PC-9 (cell line): Measurements from ENCODE around the gene PLEKHA7. TPM values are rescaled to one million over a fixed set of nuclear protein-coding genes. Genes with fewer than 3 reads are reported as not detected.

Source experiments
- BruUV-seq: library from RNA; stranded (reverse); fragments of 400-500 nt; replicated peaks from 2 replicates; lab custom pipeline; 2021; lab: Mats Ljungman, UMichigan
- CTCF ChIA-PET: fragments of 300-600 bp; sonication (Branson Sonifier 250); formaldehyde crosslinking; loops from one replicate; lab custom pipeline; 2022; ENCODE audit warnings: antibody characterized with exemption; lab: Charles Lee
- POLR2A ChIA-PET: fragments of 300-600 bp; sonication (Branson Sonifier 250); formaldehyde crosslinking; loops from one replicate; lab custom pipeline; 2022; ENCODE audit warnings: antibody characterized with exemption; ENCODE audit not compliant: unreplicated experiment; lab: Charles Lee
- DNase-seq, 2 experiments: peaks; one replicate each; pipeline versions ENCODE4 v3.0.0 to v3.0.0-alpha.2; 2015 to 2022; ENCODE audit warnings: mixed read lengths in 1 of 2
- H2AFZ ChIP-seq: fragments of 200-600 bp; sonication (generic); 2 replicates; pipeline ENCODE4 v1.8.1; 2017; ENCODE audit warnings: antibody characterized with exemption
- H3F3A ChIP-seq: fragments of 200-600 bp; sonication (generic); 2 replicates; pipeline ENCODE4 v1.8.1; 2017; ENCODE audit warnings: antibody characterized with exemption, mild to moderate bottlenecking, low read depth; ENCODE audit not compliant: insufficient read depth
- H3K27ac ChIP-seq: fragments of 200-600 bp; sonication (generic); 2 replicates; pipeline ENCODE4 v1.6.1; 2016; ENCODE audit warnings: mixed run types
- H3K27me3 ChIP-seq: fragments of 200-600 bp; sonication (generic); 2 replicates; pipeline ENCODE4 v1.6.1; 2016; ENCODE audit warnings: low read depth, mixed run types; ENCODE audit not compliant: insufficient read depth
- H3K36me3 ChIP-seq: fragments of 200-600 bp; sonication (generic); 2 replicates; pipeline ENCODE4 v1.6.1; 2016; ENCODE audit warnings: low read depth, mixed run types
- H3K4me1 ChIP-seq: fragments of 200-600 bp; sonication (generic); replicated peaks from 2 replicates; pipeline ENCODE4 v1.6.1; 2016; ENCODE audit warnings: mixed run types; ENCODE audit not compliant: insufficient read depth
- H3K4me2 ChIP-seq: fragments of 200-600 bp; sonication (generic); 2 replicates; pipeline ENCODE4 v1.6.1; 2017; ENCODE audit warnings: mixed run types
- H3K4me3 ChIP-seq: fragments of 200-600 bp; sonication (generic); 2 replicates; pipeline ENCODE4 v1.6.1; 2016; ENCODE audit warnings: mixed run types
- H3K79me2 ChIP-seq: fragments of 200-600 bp; sonication (generic); 2 replicates; pipeline ENCODE4 v1.6.1; 2017; ENCODE audit warnings: low read depth, mixed run types
- H3K9me2 ChIP-seq: fragments of 200-600 bp; sonication (generic); 2 replicates; pipeline ENCODE4 v1.8.1; 2017; ENCODE audit warnings: mild to moderate bottlenecking; ENCODE audit not compliant: insufficient read depth
- H3K9me3 ChIP-seq: fragments of 200-600 bp; sonication (generic); 2 replicates; pipeline ENCODE4 v1.8.1; 2016; ENCODE audit warnings: low read depth; ENCODE audit not compliant: insufficient read depth
- H4K20me1 ChIP-seq: fragments of 200-600 bp; sonication (generic); 2 replicates; pipeline ENCODE4 v1.8.1; 2017; ENCODE audit not compliant: insufficient read depth
- EZH2 ChIP-seq: fragments of 200-600 bp; sonication (generic); IDR thresholded peaks from 2 replicates; pipeline ENCODE4 v1.8.0; 2017; ENCODE audit warnings: antibody characterized with exemption, low read depth
- intact Hi-C: fragments of 100-400 bp; cut with micrococcal nuclease; formaldehyde crosslinking; loops from one replicate; pipeline ENCODE4 v1.10.0; 2022; ENCODE audit not compliant: unreplicated experiment
- total RNA-seq: library from RNA; stranded (reverse); gene quantifications from 2 replicates; pipeline ENCODE4 v1.2.3, GENCODE V29; 2021
- TF ChIP-seq, protein P1 (sequence below): fragments of 200-600 bp; sonication (generic); conservative IDR thresholded peaks from 2 replicates; pipeline ENCODE4 v1.6.1; 2017; ENCODE audit warnings: mixed run types, antibody characterized with exemption, mild to moderate bottlenecking, moderate library complexity

PLEKHA7 gene
- total RNA-seq, 1 experiment from 2014 or later, result 26.9 TPM

DNA sequence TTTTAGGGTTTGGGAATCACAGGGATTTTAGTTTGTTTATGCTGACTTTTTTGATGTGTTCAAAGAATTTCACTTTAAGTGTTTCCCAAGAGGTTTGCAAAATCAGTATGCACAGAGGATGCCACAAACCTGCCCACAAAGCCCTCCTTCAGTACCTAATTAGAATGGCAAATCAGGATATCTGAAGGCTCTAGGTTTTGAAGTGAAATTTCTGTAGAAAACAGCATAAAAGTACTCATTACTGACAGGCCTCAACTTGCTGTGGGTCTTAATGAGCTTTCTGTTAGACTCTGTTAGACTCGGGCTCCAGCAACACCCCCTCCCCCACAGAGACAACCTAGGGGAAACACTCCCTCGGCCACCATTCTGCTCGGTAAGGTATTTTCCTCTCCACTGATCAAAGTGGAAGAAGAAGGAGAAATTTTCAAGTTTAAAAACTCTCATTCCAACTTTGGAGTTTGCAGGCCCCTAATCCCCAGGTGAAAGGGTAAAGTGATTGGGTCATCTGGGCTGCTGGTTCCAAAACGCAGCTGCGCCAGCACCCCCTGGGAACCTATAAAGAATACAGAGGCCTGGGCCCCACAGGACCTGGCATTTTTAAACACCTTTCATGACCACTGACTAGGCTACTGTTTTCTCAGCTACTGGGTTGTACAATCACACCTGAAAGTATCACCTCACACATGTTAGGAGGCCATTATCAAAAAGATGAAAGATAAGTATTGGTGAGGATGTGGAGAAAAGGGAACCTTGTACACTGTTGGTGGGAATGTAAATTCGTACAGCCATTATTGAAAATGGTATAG lies 67.5 kb downstream of the PLEKHA7 start:
- Histone ChIP-seq H3K27me3 (no peaks in the 10 kb centered on the region), H4K20me1 (no peaks in the 10 kb centered on the region), H3K79me2 (peaks cover 36% of the 10 kb centered on the region), H3K4me3 (no peak overlapping the region), H3K27ac (peak overlapping the region; percentile 31; the same call in 1 of the 2 replicates), H3K4me2 (0 out of 2 replicates have a peak overlapping the region, but pooled peaks have one; percentile 19), H3F3A (peaks cover 2% of the 10 kb centered on the region; the same call in 1 of the 2 replicates), H3K9me3 (no peaks in the 10 kb centered on the region), H3K4me1 (peaks cover 15% of the 10 kb centered on the region), H3K9me2 (no peaks in the 10 kb centered on the region), H3K36me3 (no peaks in the 10 kb centered on the region), H2AFZ (no peak overlapping the region)
- CTCF ChIA-PET, result interaction anchor here (0.7 to 2.2 kb wide), 3 partner anchors 33 to 117 kb away, joined by 3 to 20 read pairs (median 3); no protein-coding TSS in a partner anchor
- POLR2A ChIA-PET, result no interaction called here
- TF ChIP-seq, protein P1, sequence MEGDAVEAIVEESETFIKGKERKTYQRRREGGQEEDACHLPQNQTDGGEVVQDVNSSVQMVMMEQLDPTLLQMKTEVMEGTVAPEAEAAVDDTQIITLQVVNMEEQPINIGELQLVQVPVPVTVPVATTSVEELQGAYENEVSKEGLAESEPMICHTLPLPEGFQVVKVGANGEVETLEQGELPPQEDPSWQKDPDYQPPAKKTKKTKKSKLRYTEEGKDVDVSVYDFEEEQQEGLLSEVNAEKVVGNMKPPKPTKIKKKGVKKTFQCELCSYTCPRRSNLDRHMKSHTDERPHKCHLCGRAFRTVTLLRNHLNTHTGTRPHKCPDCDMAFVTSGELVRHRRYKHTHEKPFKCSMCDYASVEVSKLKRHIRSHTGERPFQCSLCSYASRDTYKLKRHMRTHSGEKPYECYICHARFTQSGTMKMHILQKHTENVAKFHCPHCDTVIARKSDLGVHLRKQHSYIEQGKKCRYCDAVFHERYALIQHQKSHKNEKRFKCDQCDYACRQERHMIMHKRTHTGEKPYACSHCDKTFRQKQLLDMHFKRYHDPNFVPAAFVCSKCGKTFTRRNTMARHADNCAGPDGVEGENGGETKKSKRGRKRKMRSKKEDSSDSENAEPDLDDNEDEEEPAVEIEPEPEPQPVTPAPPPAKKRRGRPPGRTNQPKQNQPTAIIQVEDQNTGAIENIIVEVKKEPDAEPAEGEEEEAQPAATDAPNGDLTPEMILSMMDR, result no peak
- no peak for TF ChIP-seq EZH2
- intact Hi-C loops, result loop anchor here (1.0 to 2.0 kb wide), 3 partner anchors 40 to 117 kb away; no protein-coding TSS in a partner anchor
- BruUV-seq, result no TSS peak
- no peak for DNase-seq

DNA sequence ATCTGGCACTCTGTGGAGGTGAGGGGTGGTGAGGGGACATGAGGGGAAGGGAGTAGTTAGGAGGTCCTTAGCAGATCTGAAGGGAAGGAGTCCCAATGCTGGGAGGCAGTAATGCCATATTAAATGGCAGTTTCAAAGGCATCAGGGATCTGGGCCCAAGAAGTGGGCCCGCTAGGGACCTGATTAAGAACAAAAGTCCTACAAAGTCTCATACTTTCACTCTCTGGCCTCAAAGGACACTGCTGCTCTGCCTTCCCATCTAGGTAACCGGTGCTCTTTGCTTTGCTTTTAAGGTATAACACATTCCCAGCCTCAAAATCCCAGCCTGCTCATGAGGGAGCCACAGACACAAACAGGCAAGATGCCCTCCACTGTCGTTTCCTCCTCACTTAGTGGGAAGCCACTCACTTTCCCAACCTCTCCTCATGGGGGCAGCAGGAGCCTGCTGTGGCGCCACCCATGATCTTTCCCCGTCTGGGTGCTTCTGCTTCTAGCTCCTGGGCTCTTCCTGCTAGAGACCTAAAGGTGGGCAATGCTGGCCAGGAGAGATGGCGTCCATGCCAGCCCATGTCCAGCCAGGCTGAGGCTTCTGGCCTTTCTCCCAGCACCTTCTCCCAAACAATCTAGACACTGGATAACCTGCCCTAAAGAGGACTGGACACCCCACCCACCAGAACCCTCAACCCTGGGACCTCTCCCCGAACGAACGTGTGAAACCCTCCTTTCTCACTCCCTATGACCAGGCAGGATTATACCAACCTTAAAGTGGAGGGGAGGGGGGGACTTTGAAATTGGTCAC lies 68.3 kb downstream of the PLEKHA7 start:
- CTCF ChIA-PET, result interaction anchor here (0.7 to 2.2 kb wide), 3 partner anchors 33 to 117 kb away, joined by 3 to 20 read pairs (median 3); no protein-coding TSS in a partner anchor
- H3K4me2 ChIP-seq, result 0 out of 2 replicates have a peak overlapping the region, but pooled peaks have one; percentile 19
- BruUV-seq, result no TSS peak
- H3F3A ChIP-seq, result no peaks in the 10 kb centered on the region; the same call in 1 of the 2 replicates
- H3K27ac ChIP-seq, result no peak overlapping the region; the same call in 1 of the 2 replicates
- H4K20me1 ChIP-seq, result no peaks in the 10 kb centered on the region
- peaks cover 28% of the 10 kb centered on the region for H3K79me2 ChIP-seq
- DNase-seq, result peak; percentile 58 to 73
- no peaks in the 10 kb centered on the region for H3K27me3 ChIP-seq
- no peaks in the 10 kb centered on the region for H3K9me2 ChIP-seq
- no peaks in the 10 kb centered on the region for H3K9me3 ChIP-seq
- peaks cover 15% of the 10 kb centered on the region for H3K4me1 ChIP-seq
- intact Hi-C loops, result loop anchor here (1.0 to 2.0 kb wide), 3 partner anchors 41 to 117 kb away; no protein-coding TSS in a partner anchor
- H3K36me3 ChIP-seq, result no peaks in the 10 kb centered on the region
- H3K4me3 ChIP-seq, result no peak overlapping the region
- H2AFZ ChIP-seq, result no peak overlapping the region
- TF ChIP-seq, protein P1, result peak; percentile 84
- no peak for TF ChIP-seq EZH2
- POLR2A ChIA-PET, result no interaction called here

DNA sequence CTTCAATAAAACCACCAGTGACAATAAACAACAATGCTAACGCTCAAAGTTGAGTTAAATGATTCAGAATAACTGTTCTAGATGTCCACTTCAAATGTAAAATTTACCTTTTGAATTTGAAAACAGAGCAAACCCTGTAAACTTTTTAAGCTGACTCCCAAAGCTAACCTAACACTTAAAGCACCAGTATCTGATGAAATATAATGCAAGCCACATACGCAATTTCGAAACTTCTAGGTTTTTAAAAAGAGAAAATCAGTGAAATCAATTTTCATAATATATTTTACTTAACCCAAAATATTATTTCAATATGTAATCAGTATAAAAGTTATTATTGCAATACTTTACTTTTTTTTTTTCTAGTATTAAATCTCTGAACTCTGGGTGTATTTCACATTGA lies 71.3 kb downstream of the PLEKHA7 start:
- H3K9me3 ChIP-seq, result no peaks in the 10 kb centered on the region
- H3K36me3 ChIP-seq, result no peaks in the 10 kb centered on the region
- H3F3A ChIP-seq, result no peaks in the 10 kb centered on the region; the same call in 1 of the 2 replicates
- H3K4me1 ChIP-seq, result peaks cover 15% of the 10 kb centered on the region
- 0 out of 2 replicates have a peak overlapping the region, but pooled peaks have one; percentile 26 for H3K27ac ChIP-seq
- H3K9me2 ChIP-seq, result no peaks in the 10 kb centered on the region
- CTCF ChIA-PET, result no interaction called here
- peaks cover 14% of the 10 kb centered on the region; the same call in 1 of the 2 replicates for H3K79me2 ChIP-seq
- no peak overlapping the region for H3K4me2 ChIP-seq
- no TSS peak for BruUV-seq
- H3K4me3 ChIP-seq, result no peak overlapping the region
- intact Hi-C loops, result no loop called here
- no peaks in the 10 kb centered on the region for H4K20me1 ChIP-seq
- no peak overlapping the region for H2AFZ ChIP-seq
- H3K27me3 ChIP-seq, result no peaks in the 10 kb centered on the region
- POLR2A ChIA-PET, result no interaction called here
- no peak for DNase-seq
- TF ChIP-seq EZH2, result no peak
- TF ChIP-seq, protein P1, result no peak
